NCI-H2227 treated with DMSO at 0.1 percent for 48 hours (cell line): ENCODE data around the gene ATP1A2.
"Not testable (repeated sequence)": the region's sequence is repeated elsewhere in the genome, so short reads cannot be mapped to it uniquely, and the experiment has no call there.

Experiments
- DNase-seq: peaks from one replicate; lab custom pipeline; 2025; lab: John Stamatoyannopoulos, UW

The ATP1A2 gene

GRCh38 chr1:160124705-160125478 lies 9.3 kb downstream of the ATP1A2 start:
- DNase-seq, result no peak

- DNase-seq, result no peak
Measured at GRCh38 chr1:160125746-160126145, 10.2 kb downstream of the ATP1A2 start.

- not testable (repeated sequence) for DNase-seq
Measured at GRCh38 chr1:160126342-160126741, 10.8 kb downstream of the ATP1A2 start.

GRCh38 chr1:160127381-160127780 lies 11.8 kb downstream of the ATP1A2 start:
- DNase-seq, result no peak

- no peak for DNase-seq
Measured at GRCh38 chr1:160127865-160128523, 12.4 kb downstream of the ATP1A2 start.

- DNase-seq, result no peak
Measured at GRCh38 chr1:160128636-160129035, 13.1 kb downstream of the ATP1A2 start.

- DNase-seq, result no peak
Measured at GRCh38 chr1:160129046-160129445, 13.5 kb downstream of the ATP1A2 start.

GRCh38 chr1:160129558-160129957 lies 14.0 kb downstream of the ATP1A2 start:
- no peak for DNase-seq

GRCh38 chr1:160129966-160130365 lies 14.4 kb downstream of the ATP1A2 start:
- DNase-seq, result no peak

- DNase-seq, result no peak
Measured at GRCh38 chr1:160130486-160130885, 14.9 kb downstream of the ATP1A2 start.

GRCh38 chr1:160130939-160131338 lies 15.4 kb downstream of the ATP1A2 start:
- no peak for DNase-seq

- no peak for DNase-seq
Measured at GRCh38 chr1:160131803-160132565, 16.4 kb downstream of the ATP1A2 start.

GRCh38 chr1:160133990-160134770 lies 18.6 kb downstream of the ATP1A2 start:
- DNase-seq, result no peak

- no peak for DNase-seq
Measured at GRCh38 chr1:160134791-160135572, 19.4 kb downstream of the ATP1A2 start.

- DNase-seq, result no peak
Measured at GRCh38 chr1:160136121-160136925, 20.8 kb downstream of the ATP1A2 start.

- DNase-seq, result no peak
Measured at GRCh38 chr1:160136926-160137200, 21.3 kb downstream of the ATP1A2 start.

- DNase-seq, result no peak
Measured at GRCh38 chr1:160137216-160137862, 21.8 kb downstream of the ATP1A2 start.

- no peak for DNase-seq
Measured at GRCh38 chr1:160139840-160140239, 24.3 kb downstream of the ATP1A2 start.

- DNase-seq, result no peak
Measured at GRCh38 chr1:160143695-160144094, 28.1 kb downstream of the ATP1A2 start.

- DNase-seq, result no peak
Measured at GRCh38 chr1:160144921-160145320, 29.4 kb downstream of the ATP1A2 start.
